ENCODE results near the gene KLHL8. TPM values are rescaled to one million over a fixed set of nuclear protein-coding genes. Genes with fewer than 3 reads are reported as not detected.
A peak's percentile ranks its signal among the peaks of the same experiment; 100 is the strongest.

The KLHL8 gene
- total RNA-seq, 3 donors from 2014 or later: 16.4 to 23.0 (median 22.5) TPM

- peaks cover 7% of the 10 kb centered on the region for H3K4me1 ChIP-seq (ENCODE audit: low read depth)
- no peaks in the 10 kb centered on the region for H3K36me3 ChIP-seq (ENCODE audit: low read depth)
- no peaks in the 10 kb centered on the region for H3K9me3 ChIP-seq
- H3K4me3 ChIP-seq: no peak overlapping the region
- TF ChIP-seq, protein P1, sequence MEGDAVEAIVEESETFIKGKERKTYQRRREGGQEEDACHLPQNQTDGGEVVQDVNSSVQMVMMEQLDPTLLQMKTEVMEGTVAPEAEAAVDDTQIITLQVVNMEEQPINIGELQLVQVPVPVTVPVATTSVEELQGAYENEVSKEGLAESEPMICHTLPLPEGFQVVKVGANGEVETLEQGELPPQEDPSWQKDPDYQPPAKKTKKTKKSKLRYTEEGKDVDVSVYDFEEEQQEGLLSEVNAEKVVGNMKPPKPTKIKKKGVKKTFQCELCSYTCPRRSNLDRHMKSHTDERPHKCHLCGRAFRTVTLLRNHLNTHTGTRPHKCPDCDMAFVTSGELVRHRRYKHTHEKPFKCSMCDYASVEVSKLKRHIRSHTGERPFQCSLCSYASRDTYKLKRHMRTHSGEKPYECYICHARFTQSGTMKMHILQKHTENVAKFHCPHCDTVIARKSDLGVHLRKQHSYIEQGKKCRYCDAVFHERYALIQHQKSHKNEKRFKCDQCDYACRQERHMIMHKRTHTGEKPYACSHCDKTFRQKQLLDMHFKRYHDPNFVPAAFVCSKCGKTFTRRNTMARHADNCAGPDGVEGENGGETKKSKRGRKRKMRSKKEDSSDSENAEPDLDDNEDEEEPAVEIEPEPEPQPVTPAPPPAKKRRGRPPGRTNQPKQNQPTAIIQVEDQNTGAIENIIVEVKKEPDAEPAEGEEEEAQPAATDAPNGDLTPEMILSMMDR (IDR thresholded peaks at IDR 0.05): no peak
- ATAC-seq (no peak), DNase-seq (no peak)
- intact Hi-C loops (cut with DNase I, micrococcal nuclease): loop anchor here in 1 of 2 donors (10.0 kb wide), 1 partner anchor 305 kb away; no protein-coding TSS in a partner anchor
These were observed 9.6 kb upstream of the KLHL8 start for GRCh38 chr4:87229979-87230378.

DNA sequence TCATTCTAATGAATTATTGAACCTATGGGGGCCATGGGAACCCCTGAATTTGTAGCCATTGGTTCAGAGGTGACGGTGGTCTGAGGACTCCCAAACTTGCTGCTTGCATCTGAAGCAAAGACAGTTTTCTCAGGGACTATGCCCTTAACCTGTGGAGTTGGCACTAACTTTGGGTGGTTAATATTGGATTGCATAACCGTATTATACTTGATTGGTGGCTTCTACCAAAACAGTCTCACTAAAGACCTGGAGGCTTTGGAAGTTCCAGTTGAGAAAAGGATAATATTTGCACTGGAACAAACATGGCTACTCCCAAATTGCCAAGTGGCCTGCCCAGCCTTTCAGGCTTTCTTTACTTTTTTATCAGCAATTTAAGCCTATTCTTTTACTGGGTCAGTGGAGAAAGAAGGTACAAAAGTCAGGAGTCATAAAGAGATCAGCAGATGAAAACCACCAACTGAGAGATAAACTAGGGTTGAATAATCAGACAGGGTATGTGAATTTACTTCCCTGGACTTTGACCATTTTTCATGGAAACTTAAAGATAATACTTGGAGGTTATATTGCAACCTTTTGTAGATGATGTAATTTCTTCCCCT, 7.9 kb upstream of the KLHL8 start:
- Histone ChIP-seq H3K9me3 (no peaks in the 10 kb centered on the region), H3K4me3 (no peak overlapping the region), H3K36me3 (ENCODE audit: low read depth) (no peaks in the 10 kb centered on the region), H3K4me1 (ENCODE audit: low read depth) (peaks cover 7% of the 10 kb centered on the region)
- ATAC-seq: peak; percentile 96
- TF ChIP-seq, protein P1 (IDR thresholded peaks at IDR 0.05): no peak
- no peak for DNase-seq
- intact Hi-C loops (cut with DNase I, micrococcal nuclease): no loop called here

DNA sequence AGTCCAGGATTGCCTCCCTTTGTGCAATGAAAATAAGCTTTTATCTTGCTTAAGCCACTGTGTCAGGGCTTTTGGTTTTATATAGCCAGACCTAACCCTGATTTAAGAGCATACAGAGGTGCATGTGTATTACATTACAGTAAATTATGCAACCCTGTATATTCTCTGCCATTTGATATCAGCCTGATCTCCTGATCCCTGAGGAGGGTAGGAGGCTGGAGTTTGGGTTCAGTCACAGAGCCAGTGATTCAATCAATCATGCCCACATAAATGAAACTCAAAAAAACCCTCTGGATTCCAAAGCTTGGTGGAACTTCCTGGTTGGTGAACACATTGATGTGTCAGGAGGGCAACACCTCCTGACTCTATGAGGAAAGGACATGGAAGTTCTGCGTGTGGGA, 7.3 kb upstream of the KLHL8 start:
- H3K4me3 ChIP-seq: no peak overlapping the region
- intact Hi-C loops (cut with DNase I, micrococcal nuclease): no loop called here
- ATAC-seq (peak; percentile 55), DNase-seq (no peak)
- TF ChIP-seq, protein P1 (IDR thresholded peaks at IDR 0.05): no peak
- H3K9me3 ChIP-seq: no peaks in the 10 kb centered on the region
- H3K36me3 ChIP-seq (ENCODE audit: low read depth): no peaks in the 10 kb centered on the region
- H3K4me1 ChIP-seq (ENCODE audit: low read depth): peaks cover 7% of the 10 kb centered on the region

GRCh38 chr4:87225936-87226335, 5.5 kb upstream of the KLHL8 start:
- Histone ChIP-seq H3K9me3 (no peaks in the 10 kb centered on the region), H3K4me1 (ENCODE audit: low read depth) (peaks cover 7% of the 10 kb centered on the region), H3K4me3 (no peak overlapping the region), H3K36me3 (ENCODE audit: low read depth) (no peaks in the 10 kb centered on the region)
- intact Hi-C loops (cut with DNase I, micrococcal nuclease): no loop called here
- TF ChIP-seq, protein P1 (IDR thresholded peaks at IDR 0.05): no peak
- ATAC-seq: no peak
- DNase-seq: no peak

GRCh38 chr4:87224141-87224923, 3.9 kb upstream of the KLHL8 start:
- ATAC-seq (no peak), DNase-seq (no peak)
- intact Hi-C loops (cut with DNase I, micrococcal nuclease): no loop called here
- peaks cover 7% of the 10 kb centered on the region for H3K4me1 ChIP-seq (ENCODE audit: low read depth)
- H3K4me3 ChIP-seq: no peak overlapping the region
- TF ChIP-seq, protein P1 (IDR thresholded peaks at IDR 0.05): no peak
- no peaks in the 10 kb centered on the region for H3K9me3 ChIP-seq
- H3K36me3 ChIP-seq (ENCODE audit: low read depth): no peaks in the 10 kb centered on the region

Measured in mucosa of descending colon (tissue), 3 donors.